Inflammatory macrophage treated with lipopolysaccharide for 4 hours (primary cell): Measurements from ENCODE around the gene SASH1.

Source experiments
- DNase-seq: peaks from one replicate; pipeline ENCODE4 v3.0.0-alpha.2; 2020

Gene SASH1

DNA sequence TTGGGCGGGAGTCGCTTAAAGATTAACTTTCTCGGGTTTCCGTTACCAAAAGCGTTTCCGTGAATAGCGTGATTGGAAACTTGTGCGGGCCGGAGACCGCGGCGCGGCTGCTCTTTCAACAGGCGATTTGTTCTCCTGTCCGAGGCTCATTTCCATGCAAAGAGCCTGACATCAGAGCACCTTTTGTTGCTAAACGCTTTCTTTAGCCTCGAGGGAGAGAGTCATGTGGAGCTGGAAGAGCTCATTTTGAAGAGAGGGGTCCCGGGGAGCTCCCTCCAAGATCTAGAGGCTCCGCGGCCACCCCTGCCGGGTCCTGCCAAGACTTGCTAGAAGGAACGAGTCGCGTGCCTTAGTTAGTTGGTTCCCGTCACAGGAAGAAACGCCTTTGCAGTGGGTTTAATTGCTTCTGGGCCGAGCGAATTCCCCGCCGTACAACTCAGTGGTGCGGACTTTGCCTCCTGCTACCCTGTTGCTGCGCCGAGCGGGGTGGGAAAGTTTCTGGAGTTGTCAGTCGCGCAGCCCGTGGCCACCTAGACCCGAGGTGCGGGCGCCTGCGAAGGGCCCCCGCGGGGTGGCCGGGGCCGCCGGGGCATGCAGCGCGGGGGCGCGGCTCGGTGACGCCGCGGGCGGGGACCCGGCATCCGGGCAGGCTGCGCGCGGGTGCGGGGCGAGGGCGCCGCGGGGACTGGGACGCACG, at the start of gene SASH1:
Gene SASH1 (plus strand): TSS at position 489 of the 697 bp plus-strand sequence. CDS start 230 bp downstream, outside the sequence.
- peak; percentile 75 for DNase-seq

DNA sequence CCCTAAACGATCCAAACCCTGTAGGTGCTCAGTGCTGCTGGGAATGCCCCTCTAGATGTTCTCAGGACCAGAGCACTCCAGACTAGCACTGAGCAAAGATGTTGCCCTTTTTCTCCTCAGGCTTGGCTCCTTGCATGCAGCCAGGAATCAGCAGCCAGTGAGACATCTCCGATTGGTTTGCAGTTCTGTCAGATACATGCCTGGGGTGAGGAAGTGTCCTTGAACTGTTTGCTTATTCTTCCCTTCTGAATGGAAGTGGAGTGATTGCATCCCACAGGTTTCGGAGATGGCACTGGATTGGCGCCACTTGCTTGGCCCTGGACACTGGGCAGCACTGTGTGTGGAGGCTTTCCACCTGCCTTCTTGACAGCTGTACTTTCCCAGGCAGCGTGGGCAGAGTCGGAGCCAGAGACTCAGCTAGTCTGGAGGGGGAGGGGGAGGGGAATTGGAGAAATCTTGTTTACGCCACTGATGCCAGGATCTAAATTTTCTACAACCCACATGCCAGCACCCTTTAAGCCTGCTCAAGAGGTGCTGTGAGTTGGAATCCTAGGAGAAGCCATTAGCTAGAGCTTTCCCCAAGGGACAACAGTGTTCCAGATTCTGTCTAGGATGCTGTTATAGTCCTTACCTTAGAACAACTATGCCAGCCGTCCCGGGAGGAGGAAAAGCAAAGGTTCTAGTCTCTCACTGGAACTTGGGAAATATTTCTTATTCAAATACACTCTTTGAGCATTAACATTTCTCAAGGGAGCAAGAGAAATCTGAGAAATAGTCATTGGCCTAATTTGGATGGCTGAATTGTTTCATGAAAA, 49.2 kb upstream of the SASH1 start:
- DNase-seq = no peak

DNA sequence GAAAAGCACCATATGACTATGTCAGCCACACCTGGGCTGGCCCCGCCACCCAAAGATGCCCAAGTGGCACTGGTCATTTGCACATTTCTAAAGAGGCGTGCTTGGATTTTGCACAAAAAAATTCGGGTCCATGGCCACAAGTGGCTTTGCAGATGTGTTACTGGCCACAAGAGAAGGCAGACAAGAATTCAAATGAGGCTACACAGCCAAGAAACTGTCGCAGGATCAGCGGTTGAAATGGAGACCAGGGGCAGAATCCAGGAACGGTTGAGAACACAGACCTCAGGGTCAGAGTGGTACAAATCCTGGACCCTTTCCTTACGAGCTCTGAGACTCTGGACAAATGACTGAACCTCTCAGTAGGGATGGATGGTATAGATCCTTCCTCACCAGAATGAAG, 48.6 kb upstream of the SASH1 start:
- no peak for DNase-seq

DNA sequence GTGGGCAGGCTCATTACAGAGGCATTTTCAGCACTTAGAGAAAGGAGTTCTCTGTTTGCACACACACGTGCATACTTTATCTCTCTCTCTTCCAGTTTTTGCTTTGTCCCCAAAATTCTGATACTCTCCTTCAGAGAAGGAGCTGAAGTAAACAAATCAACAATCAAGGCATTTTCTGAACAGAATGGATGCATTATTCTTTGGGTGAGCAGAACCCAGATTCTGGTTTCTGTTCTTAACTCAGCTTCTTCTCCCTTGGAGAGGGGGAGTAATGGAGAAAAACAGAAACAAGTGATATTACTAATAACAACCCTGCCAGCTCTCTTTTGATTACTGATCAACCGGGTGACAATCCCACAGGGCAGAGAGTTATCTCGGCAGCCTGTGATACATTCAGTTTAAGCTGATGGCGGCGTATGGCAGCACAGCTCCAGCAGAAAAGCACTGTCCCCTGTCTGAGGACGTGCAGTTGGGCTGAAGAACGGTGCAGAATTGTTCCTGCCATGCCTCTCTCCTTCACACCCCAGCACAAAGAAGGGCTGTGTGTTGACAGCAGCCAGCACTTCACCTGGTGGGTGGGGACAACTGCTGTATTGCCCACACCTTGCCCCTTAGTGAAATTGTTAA, 47.3 kb upstream of the SASH1 start:
- DNase-seq = no peak

DNA sequence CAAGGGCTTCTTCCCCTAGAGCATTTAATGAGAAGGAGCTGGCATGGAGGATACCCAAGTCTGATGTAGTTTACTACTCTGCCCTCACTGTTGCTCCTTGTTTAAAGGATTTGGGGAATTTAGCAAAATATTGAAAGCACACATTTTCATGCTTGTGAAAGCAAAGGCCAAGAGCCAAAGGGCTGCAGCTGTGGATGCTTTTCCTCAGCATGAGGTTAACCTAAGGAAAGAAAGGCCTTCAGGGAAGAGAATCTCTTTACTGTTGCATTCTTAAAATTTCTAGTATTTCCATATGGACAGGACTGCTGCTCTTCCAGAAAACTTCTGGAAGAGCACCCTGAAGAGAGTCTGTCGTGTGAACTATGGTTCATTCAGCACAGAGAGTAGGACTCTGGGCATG, 45.9 kb upstream of the SASH1 start:
- DNase-seq = no peak

DNA sequence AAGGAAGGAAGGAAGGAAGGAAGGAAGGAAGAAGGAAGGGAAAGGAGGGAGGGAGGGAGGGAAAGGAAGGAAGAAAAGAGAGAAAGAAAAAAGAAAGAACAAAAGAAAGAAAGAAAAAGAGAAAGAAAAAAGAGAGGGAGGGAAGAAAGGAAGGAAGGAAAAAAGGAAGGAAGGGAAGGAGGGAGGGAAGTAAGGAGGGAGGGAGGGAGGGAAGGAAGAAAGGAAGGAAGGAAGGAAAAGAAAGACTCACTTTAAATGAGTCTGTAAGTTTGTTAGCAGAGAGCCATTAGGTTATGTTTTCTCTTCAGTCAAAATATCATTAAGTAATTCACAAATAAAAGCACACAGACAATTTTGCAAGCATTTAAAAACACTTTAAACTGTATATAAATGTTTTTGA, 44.0 kb upstream of the SASH1 start:
- DNase-seq = no peak

DNA sequence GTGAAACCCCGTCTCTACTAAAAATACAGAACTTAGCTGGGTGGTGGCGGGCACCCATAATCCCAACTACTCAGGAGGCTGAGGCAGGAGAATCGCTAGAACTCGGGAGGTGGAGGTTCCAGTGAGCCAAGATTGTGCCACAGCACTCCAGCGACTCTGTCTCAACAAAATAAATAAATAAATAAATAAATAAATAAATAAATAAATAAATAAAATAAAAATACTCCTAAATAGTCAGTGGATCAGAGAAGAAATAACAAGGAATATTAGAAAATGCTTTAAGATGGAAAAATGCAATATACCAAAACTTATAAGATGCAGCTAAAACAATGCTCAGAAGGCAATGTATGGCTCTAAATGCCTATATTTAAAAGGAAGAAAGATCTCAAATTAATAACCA, 39.0 kb upstream of the SASH1 start:
- no peak for DNase-seq

DNA sequence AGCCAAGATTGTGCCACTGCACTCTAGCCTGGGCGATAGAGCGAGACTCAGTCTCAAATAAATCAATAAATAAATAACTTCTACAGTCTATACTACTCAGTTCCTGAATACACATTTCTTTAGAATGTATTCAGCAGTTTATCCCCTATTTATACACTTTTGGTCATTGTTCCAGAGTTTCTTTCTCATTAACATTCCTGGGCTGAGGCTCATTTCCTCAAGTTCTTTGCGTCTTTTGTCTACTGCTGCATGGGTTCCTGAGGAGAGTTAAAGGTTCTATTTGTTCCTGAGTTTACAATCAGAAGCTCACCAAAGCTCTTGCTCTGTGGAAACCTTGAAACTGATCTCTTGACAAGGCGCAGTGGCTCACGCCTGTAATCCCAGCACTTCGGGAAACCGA, 37.7 kb upstream of the SASH1 start:
- DNase-seq = no peak

DNA sequence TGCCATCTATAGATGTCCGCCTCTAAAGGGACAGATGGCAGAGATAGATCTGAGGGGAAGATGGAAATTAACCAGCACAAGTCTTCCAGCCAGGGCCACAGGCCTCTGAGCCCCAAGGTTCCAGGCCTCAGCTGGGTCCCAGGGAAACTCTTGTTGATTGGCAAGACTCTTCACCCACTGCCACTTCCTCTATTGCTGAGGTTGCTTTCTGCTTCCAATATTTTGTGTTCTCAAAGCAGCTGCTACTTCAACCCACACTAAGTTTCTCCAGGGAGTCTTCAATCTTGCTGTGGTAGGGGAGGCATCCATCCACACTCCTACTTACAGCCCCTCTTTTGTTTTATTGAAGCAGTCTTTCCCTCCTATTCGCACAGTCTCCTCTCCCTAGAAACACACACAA, 36.4 kb upstream of the SASH1 start:
- DNase-seq = peak; percentile 36

DNA sequence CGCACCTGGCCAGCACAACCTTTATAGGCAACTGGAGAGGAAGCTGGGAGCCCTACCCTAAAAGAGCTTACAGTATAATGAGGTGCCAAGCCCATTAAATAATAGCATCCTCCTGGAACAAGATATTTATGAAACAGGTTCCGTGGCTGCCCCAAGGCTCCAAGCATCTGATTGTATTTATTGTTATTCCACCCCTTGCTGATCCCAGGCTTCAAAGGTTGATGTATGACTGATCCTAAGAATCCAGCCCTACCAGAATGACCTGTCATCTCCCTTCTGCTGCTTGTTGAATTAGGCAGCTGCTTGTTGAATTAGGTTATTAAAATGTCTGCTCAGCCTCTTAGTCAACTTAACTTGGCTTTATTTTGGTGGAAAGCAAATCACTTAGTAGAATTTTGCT, 35.2 kb upstream of the SASH1 start:
- no peak for DNase-seq

DNA sequence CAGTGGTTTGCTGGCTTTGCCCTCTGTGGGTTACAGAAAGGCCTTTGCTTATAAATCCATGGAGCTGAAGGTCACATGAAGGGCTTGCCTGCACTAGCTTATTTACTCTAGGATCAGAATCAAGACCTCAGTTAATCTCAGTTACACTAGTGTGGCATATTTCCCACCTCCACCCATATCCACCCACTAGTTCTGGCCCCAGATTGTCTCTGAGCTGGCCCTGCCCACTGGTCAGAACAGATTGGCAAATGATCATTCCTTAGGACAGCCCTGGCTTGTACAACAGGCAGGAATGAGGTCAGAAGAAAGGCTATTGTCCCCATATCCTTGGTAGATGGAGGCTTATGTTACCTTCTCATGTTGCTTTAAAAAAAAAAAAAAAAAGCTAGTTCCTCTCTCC, 33.3 kb upstream of the SASH1 start:
- DNase-seq = no peak

DNA sequence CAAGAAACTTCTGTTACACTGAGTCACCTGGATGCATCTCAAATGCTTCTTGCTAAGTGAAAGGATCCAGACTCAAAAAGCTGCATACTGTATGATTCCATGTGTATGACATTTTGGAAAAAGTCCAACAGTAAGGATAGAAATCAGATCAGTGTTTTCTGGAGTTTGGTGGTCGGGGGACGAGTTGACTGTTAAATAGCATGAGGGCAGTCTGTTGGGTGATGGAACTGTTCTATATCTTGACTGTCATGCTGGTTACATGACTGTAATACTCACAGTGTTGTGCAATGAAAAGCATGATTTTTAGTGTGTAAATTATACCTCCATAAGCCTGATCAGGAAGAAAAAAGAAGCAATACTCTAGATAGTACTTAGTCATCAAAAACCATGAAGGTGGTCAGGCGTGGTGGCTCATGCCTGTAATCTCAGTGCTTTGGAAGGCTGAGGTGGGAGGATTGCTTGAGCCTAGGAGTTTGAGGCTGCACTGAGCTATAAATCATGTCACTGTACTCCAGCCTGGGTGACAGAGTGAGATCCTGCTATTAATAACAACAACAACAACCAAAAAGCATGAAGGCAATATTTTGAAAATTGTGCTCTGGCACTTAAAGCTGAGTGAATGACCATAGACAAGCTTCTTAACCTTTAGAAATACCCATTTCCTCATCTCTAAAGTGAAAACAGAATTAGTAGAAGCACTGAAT, 30.5 kb upstream of the SASH1 start:
- DNase-seq = peak; percentile 24

DNA sequence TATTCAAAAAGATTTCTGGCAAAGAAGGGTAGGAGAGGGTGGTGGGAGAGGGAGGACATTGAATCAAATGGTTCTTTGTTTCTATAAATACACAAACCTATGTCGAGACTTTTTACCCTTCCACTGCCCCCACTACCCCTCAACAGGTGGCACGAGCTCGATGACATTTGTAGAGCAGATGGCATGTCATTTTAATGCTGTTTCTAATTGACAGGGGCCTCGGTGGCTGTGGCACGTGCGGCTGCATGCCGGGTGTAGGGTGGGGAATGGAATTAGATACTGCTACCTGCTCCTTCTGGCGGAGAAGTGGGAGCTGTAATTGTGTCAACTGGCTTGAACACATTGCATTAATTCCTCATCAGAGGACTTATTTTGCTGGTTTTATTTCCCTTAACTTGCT, 29.1 kb upstream of the SASH1 start:
- DNase-seq = no peak

DNA sequence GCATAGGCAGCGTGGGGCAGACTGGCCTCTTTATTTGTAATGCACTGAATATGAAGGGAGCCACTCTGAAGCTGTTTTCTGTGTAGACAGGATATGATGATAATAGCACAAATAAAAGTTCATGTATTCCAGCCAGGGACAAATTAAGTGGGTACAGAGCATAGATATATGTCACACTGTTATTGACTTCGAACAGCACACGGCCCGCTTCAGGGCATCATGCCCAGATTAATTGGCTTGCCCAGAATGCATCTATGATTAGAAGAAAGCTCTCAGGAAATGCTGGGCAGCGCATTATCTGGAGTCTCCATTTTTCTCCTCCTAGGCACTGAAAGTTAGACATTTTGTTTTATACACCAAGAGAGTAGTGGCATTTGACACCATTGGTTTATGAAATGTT, 26.3 kb upstream of the SASH1 start:
- no peak for DNase-seq

DNA sequence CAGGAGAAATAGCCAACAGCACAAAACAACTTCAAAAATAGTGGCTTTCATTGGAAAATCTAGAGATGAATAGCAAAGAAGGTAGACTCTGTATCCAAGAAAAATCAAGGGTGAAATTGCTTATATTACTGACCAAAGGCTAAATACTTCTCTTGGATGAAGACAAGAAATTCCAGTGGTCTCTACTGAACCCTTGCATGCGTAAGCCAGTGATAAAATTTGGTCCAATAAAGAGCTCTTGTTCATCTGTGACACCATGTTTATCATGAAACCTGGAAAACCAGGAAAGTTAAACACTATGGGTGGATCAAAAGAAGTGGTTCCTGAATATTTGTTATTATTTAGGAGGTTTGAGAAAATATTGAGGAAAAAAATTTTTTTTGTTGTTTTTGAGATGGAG, 25.6 kb upstream of the SASH1 start:
- no peak for DNase-seq

DNA sequence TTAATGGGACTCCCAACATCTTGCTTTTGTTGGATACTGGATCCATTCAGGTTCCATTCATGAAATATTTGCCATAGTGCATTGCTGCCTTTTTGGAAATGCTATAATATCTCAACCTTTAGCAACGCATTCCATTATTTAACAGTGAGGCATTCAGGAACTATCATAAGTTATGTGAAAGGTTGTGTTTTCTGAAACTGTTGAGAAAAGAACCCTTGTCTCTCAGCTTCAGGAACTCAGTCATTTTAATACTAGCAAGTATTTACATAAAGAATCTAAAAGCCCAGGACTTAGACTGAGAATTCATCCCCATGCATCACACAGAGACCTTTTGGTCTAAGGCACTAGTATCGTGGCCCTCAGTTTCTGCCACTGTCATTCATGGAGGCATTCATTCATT, 24.9 kb upstream of the SASH1 start:
- DNase-seq = no peak

DNA sequence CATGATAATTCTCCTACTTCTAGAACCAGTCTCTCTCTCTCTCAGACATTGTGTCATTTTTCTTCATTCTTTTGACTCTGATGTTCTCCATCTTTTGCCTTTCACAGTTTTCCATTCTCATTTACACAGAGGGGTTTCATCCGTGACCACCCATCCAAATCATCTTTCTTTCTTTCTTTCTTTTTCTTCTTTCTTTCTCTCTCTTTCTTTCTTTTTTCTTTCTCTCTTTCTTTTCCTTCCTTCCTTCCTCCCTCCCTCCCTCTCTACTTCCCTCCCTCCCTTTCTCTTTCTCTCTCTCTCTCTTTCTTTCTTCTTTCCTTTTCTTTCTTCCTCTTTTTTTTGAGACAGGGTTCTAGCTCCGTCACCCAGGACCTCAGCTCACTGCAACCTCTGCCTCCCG, 19.9 kb upstream of the SASH1 start:
- no peak for DNase-seq

DNA sequence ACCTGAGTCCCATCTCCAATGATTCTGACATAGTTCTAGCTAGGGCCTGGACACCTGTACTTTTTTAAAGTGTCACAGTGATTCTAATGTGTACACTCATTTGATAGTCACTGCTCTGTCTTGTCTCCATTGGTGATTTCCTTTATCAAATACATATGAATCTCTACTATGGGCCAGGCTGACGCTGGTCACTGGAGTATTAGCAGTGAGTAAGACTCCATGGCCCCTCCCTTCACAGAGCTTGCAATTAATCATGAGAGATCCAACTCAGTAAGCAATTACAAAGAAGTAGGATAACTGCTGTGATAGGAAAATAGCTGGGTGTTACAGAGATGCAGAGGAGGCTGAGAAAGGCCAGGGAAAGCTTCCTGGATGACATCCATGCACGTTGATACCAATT, 19.3 kb upstream of the SASH1 start:
- no peak for DNase-seq

DNA sequence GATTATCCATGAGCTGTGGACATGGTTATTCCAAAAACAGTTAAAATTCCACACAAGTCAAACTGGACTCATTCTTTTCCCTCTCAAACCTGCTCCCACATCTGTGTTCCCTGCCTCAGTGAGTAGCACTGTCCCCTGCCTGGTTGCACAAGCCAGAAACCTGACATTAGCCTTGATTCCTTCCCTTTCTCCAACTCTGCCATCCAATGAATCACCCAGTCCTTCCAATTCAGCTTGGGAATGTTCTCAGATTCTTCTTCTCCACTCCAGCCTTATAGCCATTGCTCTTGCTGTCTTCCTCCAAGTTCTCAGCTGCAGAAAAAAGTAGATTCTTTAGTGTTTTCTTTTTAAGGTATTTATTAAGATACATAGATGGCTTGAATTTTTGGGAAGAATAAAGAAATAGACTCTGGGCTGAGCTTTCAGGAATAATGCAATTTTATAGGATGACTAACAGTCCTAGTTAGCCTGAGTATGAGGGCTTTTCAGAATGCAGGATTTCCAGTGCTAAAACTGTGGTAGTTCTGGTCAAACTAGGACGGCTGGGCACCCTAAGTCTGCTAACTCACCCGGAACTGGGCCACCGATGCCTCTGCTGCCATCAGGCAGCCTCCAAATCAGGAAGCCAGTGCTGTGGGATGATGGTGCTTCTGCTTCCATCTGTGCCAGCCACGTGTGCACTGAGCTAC, 18.2 kb upstream of the SASH1 start:
- DNase-seq = peak; percentile 36

DNA sequence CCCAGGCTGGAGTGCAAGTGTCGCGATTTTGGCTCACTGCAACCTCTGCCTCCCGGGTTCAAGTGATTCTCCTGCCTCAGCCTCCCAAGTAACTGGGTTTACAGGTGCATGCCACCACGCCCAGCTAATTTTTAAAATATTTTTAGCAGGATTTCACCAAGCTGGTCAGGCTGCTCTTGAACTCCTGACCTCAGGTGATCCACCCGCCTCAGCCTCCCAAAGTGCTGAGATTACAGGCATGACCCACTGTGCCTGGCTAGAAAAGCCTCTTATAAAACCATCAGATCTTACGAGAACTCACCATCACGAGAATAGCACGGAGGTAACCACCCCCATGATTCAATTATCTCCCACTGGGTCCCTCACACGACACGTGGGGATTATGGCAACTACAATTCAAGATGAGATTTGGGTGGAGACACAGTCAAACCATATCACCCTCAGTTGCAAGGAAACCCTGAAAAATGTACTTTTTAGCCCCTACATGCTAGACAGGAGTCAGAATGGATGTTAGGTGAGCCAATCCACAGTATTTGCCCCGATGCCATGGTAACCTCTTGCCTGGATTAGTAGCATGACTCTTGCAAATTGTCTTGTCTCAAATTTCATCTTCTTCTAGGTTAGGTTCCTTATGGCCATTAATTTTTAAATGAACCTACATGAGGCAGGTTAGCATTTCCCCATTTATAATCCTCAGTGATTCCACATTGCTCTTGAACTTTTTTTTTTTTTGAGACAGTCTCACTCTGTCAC, 17.1 kb upstream of the SASH1 start:
- no peak for DNase-seq

DNA sequence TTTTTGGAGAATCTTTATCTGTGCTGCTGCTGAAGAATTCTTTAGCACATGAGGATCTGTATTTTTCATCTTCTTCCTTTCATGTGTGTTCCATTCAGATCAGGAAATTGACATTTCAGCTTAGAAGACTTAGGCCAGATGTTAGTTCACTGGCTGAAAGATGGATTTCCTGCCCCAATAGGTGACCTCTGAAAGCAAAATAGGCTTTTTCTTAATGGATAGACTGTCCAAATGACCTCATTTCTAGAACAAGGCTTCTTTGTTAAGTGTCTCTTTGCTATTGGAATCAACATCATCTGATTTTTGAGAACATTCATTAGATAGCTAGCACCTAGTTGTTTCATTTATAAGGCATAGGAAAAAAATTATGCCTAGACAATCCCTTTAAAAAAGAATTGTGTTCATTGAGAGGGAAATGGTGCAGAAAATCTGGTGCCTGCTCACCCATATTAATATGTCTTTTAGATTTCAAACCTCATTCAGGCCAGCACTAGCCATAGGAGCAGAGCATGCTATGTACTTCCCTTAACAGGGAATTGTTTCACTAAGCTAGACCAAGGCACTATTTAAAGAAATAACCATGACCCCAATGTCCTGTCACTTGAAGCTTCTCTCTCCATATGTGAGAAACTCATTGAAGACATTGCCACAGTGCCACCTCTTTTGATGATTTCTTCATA, 13.6 kb upstream of the SASH1 start:
- no peak for DNase-seq
